GM18861 (cell line): ENCODE results near the gene ZFYVE16.
"Not testable (repeated sequence)": the region's sequence is repeated elsewhere in the genome, so short reads cannot be mapped to it uniquely, and the experiment has no call there.

Source experiments
- ATAC-seq: cut with Tn5 transposase; IDR thresholded peaks from one replicate; pipeline ENCODE4 v1.9.1; 2021; ENCODE audit not compliant: unreplicated experiment

Gene ZFYVE16

GRCh38 chr5:80487444-80487828 lies 79.6 kb downstream of the ZFYVE16 start:
- no peak for ATAC-seq

DNA sequence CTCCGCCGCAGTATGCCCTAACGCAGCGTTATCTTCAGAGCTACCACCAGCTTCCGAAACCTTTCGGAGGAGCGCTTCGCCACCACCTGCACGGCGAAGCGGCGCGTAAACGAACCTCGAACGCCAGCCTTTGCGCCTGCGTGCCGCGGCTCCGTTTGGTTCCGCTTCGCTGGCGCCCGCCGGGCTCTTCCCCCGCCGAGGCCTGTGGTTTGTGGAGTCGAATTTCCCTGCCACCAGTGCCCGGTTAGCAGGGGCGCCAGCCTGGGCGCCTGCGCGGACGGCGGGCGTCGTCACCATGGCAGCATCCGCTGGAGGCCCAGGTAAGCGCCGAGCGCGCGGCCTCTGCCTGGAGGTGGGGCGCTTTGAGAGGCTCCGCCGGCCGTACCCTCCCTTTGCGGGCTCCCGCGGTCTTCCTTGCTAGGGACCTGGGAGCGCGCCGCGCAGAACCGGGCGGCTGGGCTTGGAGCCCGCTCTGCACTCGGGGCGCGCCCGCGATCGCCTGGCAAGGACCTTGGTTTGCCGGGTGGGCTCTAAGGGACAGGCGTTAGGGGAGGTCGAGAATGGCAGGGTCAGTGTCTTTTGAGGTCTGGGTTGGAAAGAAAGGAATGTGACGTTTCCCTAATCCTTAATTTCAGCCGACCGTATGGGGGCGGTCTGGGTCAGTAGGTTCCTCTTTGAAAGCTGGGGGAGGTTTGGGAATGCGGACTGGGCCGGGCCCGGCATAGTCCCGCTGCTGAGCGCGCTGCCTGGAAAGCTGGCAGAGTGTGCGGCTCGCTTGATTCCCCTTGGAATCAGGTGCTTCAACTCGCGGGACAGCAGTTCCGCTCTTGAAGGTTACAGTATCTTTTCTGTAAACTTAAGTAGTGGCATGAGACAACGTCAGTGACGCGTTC lies 80.2 kb downstream of the ZFYVE16 start, which contains the start of gene FAM151B:
TSS of gene FAM151B (plus strand) at position 272 of the 893 bp plus-strand sequence. CDS start at position 296, 24 bp downstream.
- peak; percentile 74 for ATAC-seq

DNA sequence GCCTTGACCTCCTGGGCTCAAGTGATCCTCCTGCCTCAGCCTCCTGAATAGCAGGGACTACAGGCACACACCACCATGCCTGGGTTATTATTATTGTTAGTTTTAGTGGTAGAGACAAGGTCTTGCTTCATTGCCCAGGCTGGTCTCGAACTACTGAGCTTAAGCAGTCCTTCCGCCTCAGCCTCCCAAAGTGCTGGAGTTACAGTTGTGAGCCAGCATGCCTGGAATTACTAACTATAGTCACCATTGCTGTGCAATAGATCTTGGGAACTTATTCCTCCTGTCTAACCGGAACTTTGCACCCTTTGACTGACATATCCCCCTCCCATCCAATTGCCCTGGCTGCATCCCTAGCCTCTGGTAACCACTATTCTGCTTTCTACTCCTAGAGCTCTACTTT lies 83.4 kb downstream of the ZFYVE16 start:
- no peak for ATAC-seq

GRCh38 chr5:80492741-80493140 lies 84.9 kb downstream of the ZFYVE16 start:
- no peak for ATAC-seq

- not testable (repeated sequence) for ATAC-seq
These were observed 85.6 kb downstream of the ZFYVE16 start for GRCh38 chr5:80493443-80493842.

DNA sequence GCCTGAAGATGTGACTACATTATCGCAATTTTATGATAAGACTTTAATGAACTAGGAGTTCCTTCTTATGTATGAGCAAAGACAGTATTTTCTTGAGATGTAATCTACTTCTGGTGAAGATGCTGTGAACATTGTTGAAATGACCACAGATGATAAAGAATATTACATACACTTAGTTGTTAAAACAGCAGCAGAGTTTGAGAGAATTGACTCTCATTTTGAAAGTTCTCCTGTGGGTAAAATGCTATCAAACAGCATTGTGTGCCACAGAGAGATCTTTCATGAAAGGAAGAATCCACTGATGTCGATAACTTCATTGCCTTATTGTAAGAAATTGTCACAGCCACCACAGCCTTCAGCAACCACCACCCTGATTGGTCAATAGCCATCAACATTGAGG lies 88.0 kb downstream of the ZFYVE16 start:
- ATAC-seq: no peak

GRCh38 chr5:80502800-80503199 lies 94.9 kb downstream of the ZFYVE16 start:
- ATAC-seq: no peak

DNA sequence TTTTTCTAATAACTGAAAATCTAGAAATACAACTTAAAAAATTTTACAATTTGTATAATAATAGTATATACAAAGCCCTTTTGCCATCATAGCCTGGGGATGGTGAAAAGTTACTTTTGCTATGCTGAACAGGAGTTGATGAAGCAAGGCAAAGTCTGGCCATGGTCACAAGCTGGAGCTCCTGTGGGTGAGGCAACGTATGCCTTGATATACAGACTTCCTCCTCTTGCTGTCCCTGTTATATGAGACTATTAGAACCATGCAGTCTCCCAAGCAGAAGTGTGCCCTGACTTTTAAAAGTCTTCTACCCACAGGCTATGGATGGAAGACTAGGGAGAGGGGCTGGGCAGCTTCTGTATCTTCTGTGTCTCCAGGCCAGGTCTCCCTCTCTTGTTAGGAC lies 95.8 kb downstream of the ZFYVE16 start:
- ATAC-seq: no peak

DNA sequence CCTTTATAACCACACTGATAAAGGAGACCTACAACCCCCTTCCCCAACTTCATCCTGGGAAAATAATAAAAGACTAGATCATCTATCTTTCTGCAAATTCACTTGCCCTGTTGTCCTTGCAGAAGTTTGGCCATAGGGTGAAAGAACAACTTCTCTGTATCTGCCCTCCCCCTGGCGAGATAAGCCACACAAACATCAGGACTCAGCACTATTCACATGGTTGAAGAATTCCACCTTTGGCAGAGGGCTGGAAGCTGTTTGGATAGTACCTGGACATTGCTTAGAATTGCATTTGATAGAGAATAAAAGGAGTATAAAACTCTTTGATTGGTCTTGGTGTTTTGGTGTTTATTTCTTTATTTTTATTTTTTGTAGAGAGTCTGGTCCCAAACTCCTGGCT lies 97.0 kb downstream of the ZFYVE16 start:
- no peak for ATAC-seq

GRCh38 chr5:80507663-80508062 lies 99.8 kb downstream of the ZFYVE16 start:
- no peak for ATAC-seq

- no peak for ATAC-seq
These were observed 101.0 kb downstream of the ZFYVE16 start for GRCh38 chr5:80508844-80509243.

DNA sequence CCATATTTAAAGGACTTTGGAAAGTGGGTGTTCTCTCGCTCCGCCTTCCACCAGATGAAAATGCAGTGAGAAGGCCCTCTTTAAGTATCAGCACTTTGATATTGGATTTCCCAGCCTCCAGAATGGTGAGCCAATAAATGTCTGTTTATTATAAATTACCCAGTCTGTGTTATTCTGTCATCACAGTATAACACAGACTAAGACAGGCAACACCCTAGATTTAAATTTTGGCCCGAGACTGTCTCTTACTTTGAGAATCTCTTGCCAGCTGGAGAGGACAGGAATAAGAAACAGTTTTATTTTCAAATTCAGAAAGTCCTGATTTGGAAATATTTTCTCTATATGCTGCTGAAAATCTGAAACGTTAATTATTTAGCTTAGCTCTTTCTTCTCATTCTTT lies 101.5 kb downstream of the ZFYVE16 start:
- no peak for ATAC-seq

- peak; percentile 49 for ATAC-seq
These were observed 109.0 kb downstream of the ZFYVE16 start for GRCh38 chr5:80516826-80517225.
